Renal cortical epithelial cell (primary cell): ENCODE data around the gene CEP44. TPM values are rescaled to one million over a fixed set of nuclear protein-coding genes. Genes with fewer than 3 reads are reported as not detected.
"Not testable (repeated sequence)": the region's sequence is repeated elsewhere in the genome, so short reads cannot be mapped to it uniquely, and the experiment has no call there.

Experiments
- DNase-seq: peaks from one replicate; pipeline ENCODE4 v3.0.0-alpha.2; 2011; ENCODE audit warnings: low read depth
- total RNA-seq: library from RNA; depleted of rRNA; stranded (reverse); fragments of >200 nt; gene quantifications from 2 replicates; pipeline ENCODE4 v1.2.3, GENCODE V29; 2014

CEP44 gene, protein sequence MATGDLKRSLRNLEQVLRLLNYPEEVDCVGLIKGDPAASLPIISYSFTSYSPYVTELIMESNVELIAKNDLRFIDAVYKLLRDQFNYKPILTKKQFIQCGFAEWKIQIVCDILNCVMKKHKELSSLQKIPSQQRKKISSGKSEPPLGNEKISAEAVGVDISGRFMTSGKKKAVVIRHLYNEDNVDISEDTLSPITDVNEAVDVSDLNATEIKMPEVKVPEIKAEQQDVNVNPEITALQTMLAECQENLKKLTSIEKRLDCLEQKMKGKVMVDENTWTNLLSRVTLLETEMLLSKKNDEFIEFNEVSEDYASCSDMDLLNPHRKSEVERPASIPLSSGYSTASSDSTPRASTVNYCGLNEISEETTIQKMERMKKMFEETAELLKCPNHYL
- 16.6 and 17.2 TPM in 2 replicates for total RNA-seq

DNA sequence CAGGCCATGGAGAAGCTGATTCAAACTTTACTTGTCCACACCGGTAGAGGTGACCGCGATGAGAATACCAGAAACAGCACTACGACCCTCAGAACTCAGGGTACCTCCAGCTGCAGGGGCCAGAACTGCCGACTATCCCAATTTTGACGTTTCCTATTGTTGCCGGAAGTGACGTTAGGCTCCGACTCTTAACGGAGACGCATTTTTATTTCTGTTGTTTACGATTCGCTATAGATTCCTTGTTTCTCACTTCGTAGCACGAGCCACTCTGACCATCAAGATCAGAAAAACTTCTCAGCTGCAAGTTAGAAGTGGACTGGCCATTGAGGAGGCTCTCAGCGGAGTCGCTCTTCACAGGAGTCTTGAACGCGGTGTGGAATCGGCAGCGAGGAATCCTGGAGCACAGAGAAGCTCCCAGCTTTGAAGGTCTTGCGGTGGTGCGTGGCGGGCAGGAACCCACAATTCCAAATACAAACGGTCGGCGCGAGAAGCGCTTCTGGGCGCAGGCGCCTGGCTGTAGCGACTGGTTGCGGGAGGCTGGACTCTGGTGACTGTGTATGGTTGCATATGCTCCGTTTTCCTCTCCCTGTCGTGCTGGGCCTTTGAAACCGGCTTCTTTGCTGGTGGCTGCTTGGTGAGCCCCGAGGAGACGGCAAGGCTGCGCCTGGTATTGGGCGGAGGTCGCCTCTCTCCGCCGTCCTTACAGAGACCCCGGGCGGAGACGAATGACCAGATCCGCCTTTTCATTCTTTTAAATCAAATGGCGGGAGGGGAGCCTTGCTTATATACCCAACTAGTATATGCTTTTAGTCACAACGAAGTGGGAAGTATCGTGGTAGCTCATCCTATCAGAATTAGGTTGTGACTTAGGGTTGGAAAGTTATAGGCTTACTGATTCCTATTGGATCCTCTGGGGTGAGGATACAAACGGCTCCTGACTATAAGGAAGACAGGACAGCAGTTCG lies at the start of gene CEP44, which contains the start of gene FBXO8:
Gene CEP44, plus strand, starts transcription at position 405 of the 965 bp plus-strand sequence. CDS start 15,211 bp downstream, outside the sequence.
Gene FBXO8, minus strand, starts transcription at position 161 of the 965 bp plus-strand sequence. CDS start 20,575 bp downstream, outside the sequence.
- peak; percentile 76 for DNase-seq

DNA sequence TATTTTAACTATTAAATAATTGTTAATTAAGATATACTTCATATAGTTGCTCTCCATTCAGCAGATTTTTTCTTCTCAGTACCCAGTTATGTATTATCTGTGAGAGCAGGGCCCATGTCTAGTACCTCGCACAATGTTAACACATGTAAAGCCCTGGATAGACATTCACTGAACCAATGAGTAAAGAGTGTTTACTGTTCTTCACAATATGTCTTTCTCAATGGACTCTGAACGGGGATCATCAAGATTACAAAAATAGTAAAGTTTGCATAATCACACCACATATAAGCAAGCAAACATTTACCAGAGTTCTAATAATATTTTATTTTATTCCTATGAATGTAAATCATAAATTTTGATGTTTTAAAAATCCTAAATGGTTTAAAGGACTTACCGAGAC lies 47.4 kb upstream of the CEP44 start:
- DNase-seq, result no peak

GRCh38 chr4:174241162-174241561 lies 42.5 kb upstream of the CEP44 start:
- no peak for DNase-seq

GRCh38 chr4:174244441-174244840 lies 39.3 kb upstream of the CEP44 start:
- peak; percentile 32 for DNase-seq

- DNase-seq, result no peak
Observed at GRCh38 chr4:174245714-174246113, 38.0 kb upstream of the CEP44 start.

GRCh38 chr4:174248407-174248806 lies 35.3 kb upstream of the CEP44 start:
- no peak for DNase-seq

GRCh38 chr4:174252412-174252811 lies 31.3 kb upstream of the CEP44 start:
- DNase-seq, result no peak

GRCh38 chr4:174254613-174255012 lies 29.1 kb upstream of the CEP44 start:
- no peak for DNase-seq

DNA sequence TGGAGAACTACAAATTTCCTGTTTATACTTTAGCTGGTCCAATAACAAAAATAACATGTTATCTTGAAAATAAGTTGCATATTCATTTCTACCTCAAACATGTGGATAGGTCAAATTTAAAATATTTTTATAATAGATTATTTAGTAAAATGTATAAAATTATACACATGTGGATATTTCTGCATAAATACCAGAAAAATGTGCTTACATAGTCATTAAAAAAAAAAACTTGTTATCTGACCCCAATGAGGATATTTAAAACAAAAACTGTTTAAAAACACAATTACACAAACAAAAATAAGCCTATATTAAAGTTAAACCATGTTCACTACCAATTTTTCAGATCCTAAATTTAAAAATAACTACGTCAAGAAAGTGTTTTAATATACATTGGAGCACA lies 28.3 kb upstream of the CEP44 start:
- no peak for DNase-seq

GRCh38 chr4:174255786-174256185 lies 27.9 kb upstream of the CEP44 start:
- no peak for DNase-seq

- DNase-seq, result no peak
Observed at GRCh38 chr4:174256277-174256713, 27.4 kb upstream of the CEP44 start.

GRCh38 chr4:174259580-174259979 lies 24.1 kb upstream of the CEP44 start:
- DNase-seq, result no peak

- DNase-seq, result peak; percentile 95
Observed at GRCh38 chr4:174260099-174260498, 23.6 kb upstream of the CEP44 start.

- not testable (repeated sequence) for DNase-seq
Observed at GRCh38 chr4:174261432-174261831, 22.3 kb upstream of the CEP44 start.

- DNase-seq, result peak; percentile 18
Observed at GRCh38 chr4:174262624-174263444, 20.9 kb upstream of the CEP44 start.

DNA sequence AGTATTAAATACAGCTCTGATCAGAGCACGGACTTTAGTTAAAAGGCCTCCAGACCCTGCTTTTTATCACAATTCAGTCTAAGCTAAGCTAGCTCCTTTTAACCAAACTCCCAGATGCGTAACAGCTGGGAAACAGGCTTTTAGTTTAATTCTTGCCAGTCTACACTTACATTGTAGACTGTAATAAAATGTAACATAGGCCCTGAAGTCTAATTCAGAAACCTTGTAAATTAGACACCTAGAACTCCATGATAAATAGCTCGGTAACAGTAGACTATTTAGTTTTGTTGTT lies 20.3 kb upstream of the CEP44 start:
- no peak for DNase-seq

DNA sequence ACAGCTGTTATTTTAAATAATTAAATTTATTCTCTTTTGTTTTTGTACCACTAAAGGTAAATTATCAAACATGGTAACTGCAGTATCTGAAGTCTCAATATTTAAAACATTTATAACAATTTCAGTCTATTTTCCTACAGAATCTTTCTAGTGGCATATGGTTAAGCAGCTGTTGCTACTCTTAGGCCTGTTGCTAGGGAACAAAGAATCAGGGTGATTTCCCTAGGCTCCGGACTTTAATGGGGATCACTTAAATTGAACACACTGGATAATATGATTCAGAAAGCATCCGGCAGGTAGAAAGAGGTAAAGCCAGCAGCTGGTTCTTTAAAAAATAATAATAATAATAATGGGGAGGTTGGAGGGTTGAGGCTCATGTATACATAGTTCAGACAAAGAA lies 17.8 kb upstream of the CEP44 start:
- DNase-seq, result no peak

- no peak for DNase-seq
Observed at GRCh38 chr4:174266416-174266815, 17.3 kb upstream of the CEP44 start.

DNA sequence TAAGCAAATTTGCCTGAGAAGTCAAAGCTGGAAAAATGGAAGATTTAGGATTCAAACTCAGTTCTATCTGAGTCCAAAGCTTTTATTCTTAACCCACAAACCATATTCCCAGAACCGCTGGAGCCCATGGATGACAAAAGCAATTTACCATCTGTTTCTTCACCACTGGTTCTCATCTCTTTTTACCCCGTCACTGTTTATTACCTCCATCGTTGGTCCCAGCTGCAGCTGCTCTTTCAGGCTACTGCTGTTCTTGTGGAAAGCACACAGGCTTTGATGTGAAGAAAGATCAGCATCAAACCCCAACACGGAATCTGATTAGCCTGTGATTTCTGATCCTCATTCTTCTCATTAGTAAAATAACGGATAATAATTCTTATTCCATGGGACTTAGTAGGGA lies 9.8 kb upstream of the CEP44 start:
- DNase-seq, result no peak

- DNase-seq, result no peak
Observed at GRCh38 chr4:174274436-174274835, 9.3 kb upstream of the CEP44 start.

- DNase-seq, result no peak
Observed at GRCh38 chr4:174275101-174275500, 8.6 kb upstream of the CEP44 start.

GRCh38 chr4:174277433-174277832 lies 6.3 kb upstream of the CEP44 start:
- no peak for DNase-seq
